Epidermal melanocyte (primary cell): Measurements from ENCODE around the gene EP400.
"Not testable (repeated sequence)": the region's sequence is repeated elsewhere in the genome, so short reads cannot be mapped to it uniquely, and the experiment has no call there.

Experiments
- DNase-seq: peaks from one replicate; pipeline ENCODE4 v3.0.0; 2011; ENCODE audit warnings: low spot score; ENCODE audit not compliant: insufficient read length

EP400 gene

GRCh38 chr12:132043216-132043615 lies 93.5 kb downstream of the EP400 start:
- DNase-seq = no peak

GRCh38 chr12:132043770-132044467 lies 94.2 kb downstream of the EP400 start:
- no peak for DNase-seq

- DNase-seq = no peak
Observed at GRCh38 chr12:132044661-132045412, 95.1 kb downstream of the EP400 start.

DNA sequence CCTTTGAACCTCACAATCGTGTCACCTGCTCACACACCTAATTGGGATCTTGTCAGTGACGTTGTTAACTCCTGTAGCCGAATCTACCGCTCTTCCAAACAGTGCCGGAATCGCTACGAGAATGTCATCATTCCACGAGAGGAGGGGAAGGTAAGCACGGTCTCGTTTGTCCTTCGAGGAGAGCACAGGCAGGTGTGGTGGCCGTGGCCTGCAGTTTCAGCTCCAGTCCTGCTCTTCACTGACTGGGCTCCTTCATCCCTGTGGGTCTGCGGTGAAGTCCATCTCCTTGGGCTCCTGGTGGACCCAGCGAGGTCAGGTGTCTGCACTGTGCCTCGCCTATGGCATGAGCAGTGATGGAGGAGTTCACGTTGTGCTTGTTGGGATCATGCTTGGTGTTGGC lies 96.0 kb downstream of the EP400 start:
- DNase-seq = no peak

- no peak for DNase-seq
Observed at GRCh38 chr12:132046561-132046960, 96.8 kb downstream of the EP400 start.

DNA sequence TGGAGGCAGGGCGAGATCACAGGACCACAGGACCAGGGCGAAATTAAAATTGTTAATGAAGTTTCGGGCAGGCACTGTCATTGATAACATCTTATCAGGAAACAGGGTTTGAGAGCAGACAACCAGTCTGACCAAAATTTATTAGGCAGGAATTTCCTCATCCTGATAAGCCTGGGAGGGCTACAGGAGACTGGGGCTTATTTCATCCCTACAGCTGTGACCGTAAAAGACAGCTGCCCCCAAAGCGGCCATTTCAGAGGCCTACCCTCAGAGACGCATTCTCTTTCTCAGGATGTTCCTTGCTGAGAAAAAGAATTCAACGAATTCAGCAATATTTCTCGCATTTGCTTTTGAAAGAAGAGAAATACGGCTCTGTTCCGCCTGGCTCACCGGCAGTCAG lies 97.9 kb downstream of the EP400 start:
- not testable (repeated sequence) for DNase-seq

DNA sequence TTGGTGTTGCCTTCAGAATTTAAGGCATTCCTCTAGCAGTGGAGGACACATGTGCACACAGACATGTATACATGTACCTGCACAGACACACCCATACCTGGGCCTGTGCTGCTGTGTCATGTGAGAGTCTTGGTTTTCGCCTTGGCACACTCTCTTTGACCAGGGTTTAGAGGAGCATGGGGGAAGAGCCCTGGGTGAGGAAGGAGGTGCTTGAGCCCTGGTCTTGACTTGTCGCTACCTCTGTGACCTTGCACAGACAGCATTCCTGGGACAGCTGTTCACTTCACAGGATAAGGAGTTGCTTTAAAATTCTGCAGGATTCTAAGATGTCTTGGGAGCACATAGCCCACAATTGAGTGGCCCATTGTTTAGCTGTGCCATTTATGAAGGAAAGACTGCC lies 99.7 kb downstream of the EP400 start:
- DNase-seq = no peak

DNA sequence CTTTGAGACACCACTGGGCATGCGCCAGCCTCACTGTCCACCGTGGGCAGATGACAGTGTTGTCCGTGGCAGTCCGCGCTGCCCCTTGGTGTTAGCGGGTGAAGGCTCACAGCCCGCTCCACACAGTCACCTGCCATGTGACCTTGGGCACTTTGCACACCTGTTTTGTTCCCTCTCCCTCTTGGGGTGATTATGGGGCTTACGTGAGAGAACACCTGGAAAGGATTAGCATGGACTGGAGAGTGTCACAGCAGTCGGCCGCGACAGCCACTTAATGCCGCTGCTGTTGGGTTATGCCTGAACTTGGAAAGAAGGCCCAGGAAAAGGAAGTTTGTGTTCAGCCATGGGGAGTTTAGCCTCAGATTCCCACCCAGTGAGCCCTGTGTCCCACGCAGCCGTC lies 100.1 kb downstream of the EP400 start:
- DNase-seq = no peak

- DNase-seq = not testable (repeated sequence)
Observed at GRCh38 chr12:132051718-132052117, 102.0 kb downstream of the EP400 start.

- DNase-seq = no peak
Observed at GRCh38 chr12:132052196-132052932, 102.6 kb downstream of the EP400 start.

- DNase-seq = no peak
Observed at GRCh38 chr12:132053338-132054330, 103.9 kb downstream of the EP400 start.

GRCh38 chr12:132054983-132055382 lies 105.2 kb downstream of the EP400 start:
- DNase-seq = no peak

DNA sequence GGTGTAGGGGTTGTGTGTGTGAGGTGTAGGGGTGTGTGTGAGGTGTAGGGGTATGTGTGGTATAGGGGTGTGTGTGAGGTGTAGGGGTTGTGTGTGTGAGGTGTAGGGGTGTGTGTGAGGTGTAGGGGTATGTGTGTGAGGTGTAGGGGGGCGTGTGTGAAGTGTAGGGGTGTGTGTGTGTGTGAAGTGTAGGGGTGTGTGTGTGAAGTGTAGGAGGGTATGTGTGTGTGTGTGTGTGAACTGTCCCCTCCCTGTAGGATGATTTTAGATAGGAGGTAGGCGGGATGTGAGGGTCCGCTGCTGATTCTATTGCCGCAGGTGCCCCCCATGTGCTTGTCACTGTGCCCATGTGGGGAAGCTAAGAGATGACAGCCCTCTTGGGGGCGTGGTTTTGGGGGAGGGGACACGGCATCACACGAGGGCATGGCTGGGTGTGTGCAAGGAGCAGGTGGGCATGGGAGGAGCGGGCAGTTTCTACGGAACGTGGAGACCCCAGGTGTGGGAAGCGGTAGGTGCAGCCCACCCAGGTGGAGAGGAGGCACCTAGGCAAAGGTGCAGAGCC lies 105.9 kb downstream of the EP400 start:
- no peak for DNase-seq

GRCh38 chr12:132056320-132056719 lies 106.6 kb downstream of the EP400 start:
- DNase-seq = no peak

DNA sequence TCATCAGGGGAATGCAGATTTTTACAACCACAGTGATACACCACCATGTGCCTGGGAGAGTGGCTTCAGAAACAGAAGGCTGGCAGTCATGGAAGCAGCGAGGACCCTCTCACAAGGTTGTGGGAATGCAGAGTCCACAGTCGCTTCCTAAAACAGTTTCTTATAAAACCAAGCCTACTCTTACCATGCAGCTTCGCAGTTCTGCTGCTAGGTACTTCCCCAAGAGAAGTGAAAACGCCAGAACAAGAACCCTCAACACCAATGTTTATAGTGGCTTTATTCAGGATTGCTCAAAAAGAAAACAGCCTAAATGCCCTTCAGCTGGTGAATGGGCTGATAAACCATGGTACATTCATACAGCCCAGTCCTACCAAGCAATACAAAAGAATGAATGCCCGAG lies 107.2 kb downstream of the EP400 start:
- no peak for DNase-seq

DNA sequence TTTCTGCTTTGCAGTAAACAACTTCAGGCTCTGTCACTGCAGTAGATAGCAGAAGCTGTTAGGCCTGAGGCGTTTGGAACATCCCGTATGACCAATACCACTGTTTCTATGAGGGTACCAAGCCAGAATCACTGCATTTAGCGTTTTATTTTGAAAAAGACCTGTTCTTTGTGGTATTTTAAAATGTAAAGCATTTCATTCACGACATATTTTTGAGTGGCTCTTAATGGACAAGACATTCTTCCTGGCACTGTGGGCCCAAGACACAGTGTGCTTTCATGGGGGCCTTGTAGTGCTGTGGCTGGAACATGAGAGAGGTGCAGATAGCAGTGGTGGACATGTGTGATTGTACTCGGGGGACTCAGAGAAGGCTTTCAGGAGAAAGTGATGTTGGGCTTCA lies 107.9 kb downstream of the EP400 start:
- no peak for DNase-seq

- no peak for DNase-seq
Observed at GRCh38 chr12:132061197-132061596, 111.5 kb downstream of the EP400 start.

GRCh38 chr12:132061641-132062430 lies 112.1 kb downstream of the EP400 start:
- no peak for DNase-seq

GRCh38 chr12:132062481-132062880 lies 112.7 kb downstream of the EP400 start:
- DNase-seq = no peak

DNA sequence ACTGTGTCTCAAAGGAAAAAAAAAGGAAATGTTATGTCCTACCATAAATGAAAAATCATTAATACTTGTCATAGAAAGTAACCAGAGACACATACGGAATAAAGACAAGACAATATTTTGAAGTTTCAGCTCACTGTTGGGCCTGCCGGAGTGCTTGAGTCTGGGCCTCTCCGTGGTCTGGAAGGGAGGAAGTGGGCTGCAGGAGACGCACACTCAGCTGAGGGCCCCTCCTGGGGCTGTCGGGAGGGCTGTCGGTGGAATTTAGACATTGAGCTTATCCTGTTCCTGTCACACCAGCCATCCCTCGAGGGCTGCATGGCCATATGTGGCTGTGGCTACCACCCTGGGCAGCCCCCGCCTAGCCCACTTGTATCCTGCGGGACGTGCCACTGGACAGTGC lies 113.7 kb downstream of the EP400 start:
- no peak for DNase-seq
